A549 (cell line): ENCODE results near the gene ATAD1.

Experiments
- EP300 ChIP-seq, 2 experiments: fragments of >200 bp; sonication (Bioruptor Twin); formaldehyde crosslinking; IDR thresholded peaks; 2 replicates in 1 of 2; 3 replicates in 1 of 2; pipeline ENCODE4 v1.6.1; 2016 to 2017
- JUN ChIP-seq, 2 experiments: fragments of >200 bp; sonication (Bioruptor Twin); formaldehyde crosslinking; IDR thresholded peaks; 2 replicates in 1 of 2; 3 replicates in 1 of 2; pipeline ENCODE4 v1.6.1; 2016 to 2017
- POLR2A ChIP-seq: IDR thresholded peaks from 2 replicates; pipeline ENCODE4 v1.6.1; 2012; ENCODE audit warnings: mild to moderate bottlenecking, low read length
- RAD21 ChIP-seq, 2 experiments: fragments of >200 bp in 1 of 2; sonication (Bioruptor Twin) in 1 of 2; formaldehyde crosslinking in 1 of 2; IDR thresholded peaks in 1 of 2; conservative IDR thresholded peaks in 1 of 2; 2 replicates in 1 of 2; 3 replicates in 1 of 2; pipeline ENCODE4 v1.6.1; 2012 to 2018; ENCODE audit warnings: inconsistent platforms in 1 of 2
- RARB ChIP-seq: fragments of 250-450 bp; sonication (Bioruptor Pico); IDR thresholded peaks from 2 replicates; pipeline ENCODE4 v1.8.0; 2021; ENCODE audit warnings: mild to moderate bottlenecking, moderate library complexity
- TFCP2L1 ChIP-seq: fragments of 250-450 bp; sonication (Bioruptor Pico); IDR thresholded peaks from 2 replicates; pipeline ENCODE4 v1.5.0; 2021; ENCODE audit warnings: mild to moderate bottlenecking
- TF ChIP-seq, protein P1 (sequence below): fragments of >200 bp; sonication (Bioruptor Twin); formaldehyde crosslinking; IDR thresholded peaks from 3 replicates; pipeline ENCODE4 v1.5.1; 2016
- TF ChIP-seq, protein P2 (sequence below): IDR thresholded peaks from 2 replicates; pipeline ENCODE4 v1.6.1; 2012
- TF ChIP-seq, protein P3 (sequence below): fragments of 450-650 bp; IDR thresholded peaks from 2 replicates; pipeline ENCODE4 v1.6.1; 2014; ENCODE audit warnings: antibody characterized with exemption

DNA sequence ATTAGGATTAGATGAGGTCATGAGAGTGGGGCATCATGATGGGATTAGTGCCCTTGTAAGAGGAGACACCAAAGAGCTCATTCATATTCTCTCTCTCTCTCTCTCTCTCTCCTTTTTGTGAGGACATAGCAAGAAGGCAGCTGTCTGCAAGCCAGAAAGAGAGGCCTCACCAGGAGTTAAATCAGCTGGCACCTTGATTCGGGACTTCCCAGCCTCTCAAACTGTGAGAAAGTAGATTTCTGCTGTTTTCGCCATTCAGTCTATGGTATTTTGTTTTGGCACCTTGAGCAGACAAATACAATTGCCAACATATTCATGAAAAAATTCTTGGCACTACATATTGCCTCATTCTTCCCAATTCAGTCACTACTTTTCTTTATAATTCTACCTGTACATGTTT is 20.6 kb upstream of the ATAD1 start:
- TF ChIP-seq JUN (IDR thresholded peaks at IDR 0.05) (no peak), POLR2A (no peak), RAD21 (conservative IDR thresholded peaks at IDR 0.05 in 1 of 2, IDR thresholded peaks at IDR 0.05 in 1 of 2) (no peak), TFCP2L1 (CRISPR knock-in tag) (no peak), EP300 (IDR thresholded peaks at IDR 0.05) (no peak), RARB (CRISPR knock-in tag) (no peak)
- TF ChIP-seq, protein P1, sequence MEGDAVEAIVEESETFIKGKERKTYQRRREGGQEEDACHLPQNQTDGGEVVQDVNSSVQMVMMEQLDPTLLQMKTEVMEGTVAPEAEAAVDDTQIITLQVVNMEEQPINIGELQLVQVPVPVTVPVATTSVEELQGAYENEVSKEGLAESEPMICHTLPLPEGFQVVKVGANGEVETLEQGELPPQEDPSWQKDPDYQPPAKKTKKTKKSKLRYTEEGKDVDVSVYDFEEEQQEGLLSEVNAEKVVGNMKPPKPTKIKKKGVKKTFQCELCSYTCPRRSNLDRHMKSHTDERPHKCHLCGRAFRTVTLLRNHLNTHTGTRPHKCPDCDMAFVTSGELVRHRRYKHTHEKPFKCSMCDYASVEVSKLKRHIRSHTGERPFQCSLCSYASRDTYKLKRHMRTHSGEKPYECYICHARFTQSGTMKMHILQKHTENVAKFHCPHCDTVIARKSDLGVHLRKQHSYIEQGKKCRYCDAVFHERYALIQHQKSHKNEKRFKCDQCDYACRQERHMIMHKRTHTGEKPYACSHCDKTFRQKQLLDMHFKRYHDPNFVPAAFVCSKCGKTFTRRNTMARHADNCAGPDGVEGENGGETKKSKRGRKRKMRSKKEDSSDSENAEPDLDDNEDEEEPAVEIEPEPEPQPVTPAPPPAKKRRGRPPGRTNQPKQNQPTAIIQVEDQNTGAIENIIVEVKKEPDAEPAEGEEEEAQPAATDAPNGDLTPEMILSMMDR, result no peak
- TF ChIP-seq, protein P2, sequence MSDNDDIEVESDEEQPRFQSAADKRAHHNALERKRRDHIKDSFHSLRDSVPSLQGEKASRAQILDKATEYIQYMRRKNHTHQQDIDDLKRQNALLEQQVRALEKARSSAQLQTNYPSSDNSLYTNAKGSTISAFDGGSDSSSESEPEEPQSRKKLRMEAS, result no peak
- TF ChIP-seq, protein P3, sequence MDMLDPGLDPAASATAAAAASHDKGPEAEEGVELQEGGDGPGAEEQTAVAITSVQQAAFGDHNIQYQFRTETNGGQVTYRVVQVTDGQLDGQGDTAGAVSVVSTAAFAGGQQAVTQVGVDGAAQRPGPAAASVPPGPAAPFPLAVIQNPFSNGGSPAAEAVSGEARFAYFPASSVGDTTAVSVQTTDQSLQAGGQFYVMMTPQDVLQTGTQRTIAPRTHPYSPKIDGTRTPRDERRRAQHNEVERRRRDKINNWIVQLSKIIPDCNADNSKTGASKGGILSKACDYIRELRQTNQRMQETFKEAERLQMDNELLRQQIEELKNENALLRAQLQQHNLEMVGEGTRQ, result no peak
